T-cell (primary cell): ENCODE measurements around the gene BCDIN3D. TPM values are rescaled to one million over a fixed set of nuclear protein-coding genes. Genes with fewer than 3 reads are reported as not detected.

Experiments
- ATAC-seq, 4 experiments: fragments of 200-7000 bp in 3 of 4; fragments of 150-1000 bp in 1 of 4; cut with Tn5 transposase; replicated peaks in 1 of 4; 1 replicate in 3 of 4; 2 replicates in 1 of 4; pipeline ENCODE4 v1.10.0; 2021; ENCODE audit warnings: moderate library complexity in 3 of 4, mild to moderate bottlenecking in 2 of 4, moderate number of reproducible peaks in 1 of 4
- CTCF ChIA-PET, 2 donors: fragments of 300-600 bp; sonication (Branson Sonifier 250); formaldehyde crosslinking; loops; one replicate each; lab custom pipeline; 2022; ENCODE audit warnings: antibody characterized with exemption in 2 of 2; lab: Charles Lee
- POLR2A ChIA-PET, 2 donors: fragments of 300-600 bp; sonication (Branson Sonifier 250); formaldehyde crosslinking; loops; one replicate each; lab custom pipeline; 2022; ENCODE audit warnings: antibody characterized with exemption in 2 of 2; lab: Charles Lee
- DNase-seq, 35 experiments: peaks; one replicate each; pipeline versions ENCODE4 v3.0.0 to v3.0.0-alpha.2; 2013 to 2023
- H3K27ac ChIP-seq: one replicate; pipeline ENCODE4 v1.5.1; 2013; ENCODE audit warnings: low read length
- H3K27me3 ChIP-seq, 2 experiments: replicated peaks in 1 of 2; 1 replicate in 1 of 2; 2 replicates in 1 of 2; pipeline versions ENCODE4 v1.6.1 to v1.7.0; 2013; ENCODE audit warnings: low read length in 1 of 2, mixed read lengths in 1 of 2; ENCODE audit not compliant: control insufficient read depth in 2 of 2, insufficient read depth in 2 of 2; ENCODE audit errors: extremely low read depth in 1 of 2
- H3K36me3 ChIP-seq, 2 donors: 1 replicate in 1 of 2; 2 replicates in 1 of 2; pipeline versions ENCODE4 v1.6.1 to v1.7.0; 2013; ENCODE audit warnings: low read length in 1 of 2; ENCODE audit not compliant: control insufficient read depth in 2 of 2, insufficient read depth in 1 of 2; ENCODE audit errors: extremely low read depth in 1 of 2
- H3K4me1 ChIP-seq, 2 experiments: 1 replicate in 1 of 2; 2 replicates in 1 of 2; pipeline versions ENCODE4 v1.6.1 to v1.7.0; 2013; ENCODE audit warnings: low read length in 2 of 2, mixed read lengths in 1 of 2; ENCODE audit not compliant: insufficient read depth in 2 of 2, control insufficient read depth in 1 of 2; ENCODE audit errors: extremely low read depth in 1 of 2
- H3K4me3 ChIP-seq, 2 donors: 1 replicate in 1 of 2; 2 replicates in 1 of 2; pipeline versions ENCODE4 v1.5.1 to v1.7.0; 2013; ENCODE audit warnings: mild to moderate bottlenecking in 2 of 2, low read length in 1 of 2, moderate library complexity in 1 of 2; ENCODE audit not compliant: control insufficient read depth in 1 of 2; ENCODE audit errors: extremely low read depth in 1 of 2
- H3K9me3 ChIP-seq: 2 replicates; pipeline ENCODE4 v1.7.0; 2013
- H3K27ac Mint-ChIP-seq, 2 donors: one replicate each; pipeline ENCODE4 v1.8.0; 2020 to 2021; ENCODE audit warnings: mild to moderate bottlenecking in 2 of 2, mixed read lengths in 2 of 2
- H3K27me3 Mint-ChIP-seq, 2 donors: one replicate each; pipeline ENCODE4 v1.8.0; 2021 to 2022; ENCODE audit warnings: mixed read lengths in 2 of 2
- H3K36me3 Mint-ChIP-seq: one replicate; pipeline ENCODE4 v1.8.0; 2021; ENCODE audit warnings: mixed read lengths
- H3K4me1 Mint-ChIP-seq, 3 donors: one replicate each; pipeline ENCODE4 v1.8.0; 2020 to 2022; ENCODE audit warnings: mixed read lengths in 3 of 3, mild to moderate bottlenecking in 1 of 3
- H3K4me3 Mint-ChIP-seq, 3 donors: one replicate each; pipeline ENCODE4 v1.8.0; 2020 to 2022; ENCODE audit warnings: mild to moderate bottlenecking in 3 of 3, mixed read lengths in 3 of 3, moderate library complexity in 3 of 3
- H3K9me3 Mint-ChIP-seq, 3 donors: one replicate each; pipeline ENCODE4 v1.8.0; 2020 to 2022; ENCODE audit warnings: mixed read lengths in 3 of 3
- WGBS: methylation state at CpG from one replicate; pipeline ENCODE4 v1.1.5; 2013; ENCODE audit warnings: missing lambda C conversion rate; ENCODE audit not compliant: insufficient coverage; 5-methylcytosine and 5-hydroxymethylcytosine counted together
- total RNA-seq, 35 experiments: library from RNA in 6 of 35; stranded (reverse) in 6 of 35; fragments of 120-200 nt in 1 of 35; gene quantifications; one replicate each; pipeline versions ENCODE4 v1.2.1 to v1.2.4 and lab custom pipeline; 2013 to 2026

BCDIN3D gene
- total RNA-seq, 5 donors from 2014 or later (not counting 1 experiment from before 2014, with no cell fraction given): 4.7 to 12.8 (median 12.3) TPM

GRCh38 chr12:49838973-49839633 lies 3.8 kb downstream of the BCDIN3D start:
- Mint-ChIP-seq H3K27ac (no peak overlapping the region), H3K4me3 (no peak overlapping the region), H3K9me3 (no peaks in the 10 kb centered on the region), H3K36me3 (peaks cover 3% of the 10 kb centered on the region), H3K27me3 (no peaks in the 10 kb centered on the region), H3K4me1 (peaks cover 28 to 35% (median 32%) of the 10 kb centered on the region in 3 donors)
- ChIA-PET POLR2A (interaction anchor here (0.6 to 0.7 kb wide), 2 partner anchors 128 to 152 kb away, joined by 3 to 5 read pairs; no protein-coding TSS in a partner anchor), CTCF (interaction anchor here (0.6 to 2.3 kb wide), 13 partner anchors 9 to 217 kb away, joined by 3 to 20 read pairs (median 3); partner anchors contain the start of genes NCKAP5L (in 1 of the 2) and TMBIM6 (in 1 of the 2))
- ATAC-seq: no peak
- H3K4me3 ChIP-seq: no peak overlapping the region
- DNase-seq: peak in 21 of 35 experiments; percentile 15 to 69 (median 31)
- WGBS: 55% methylated on average over 2 of the region's 3 CpGs
- no peaks in the 10 kb centered on the region for H3K27me3 ChIP-seq
- no peaks in the 10 kb centered on the region for H3K36me3 ChIP-seq
- H3K4me1 ChIP-seq: peaks cover 6 to 25% of the 10 kb centered on the region in 2 experiments
- H3K27ac ChIP-seq: no peak overlapping the region
- H3K9me3 ChIP-seq: no peaks in the 10 kb centered on the region

DNA sequence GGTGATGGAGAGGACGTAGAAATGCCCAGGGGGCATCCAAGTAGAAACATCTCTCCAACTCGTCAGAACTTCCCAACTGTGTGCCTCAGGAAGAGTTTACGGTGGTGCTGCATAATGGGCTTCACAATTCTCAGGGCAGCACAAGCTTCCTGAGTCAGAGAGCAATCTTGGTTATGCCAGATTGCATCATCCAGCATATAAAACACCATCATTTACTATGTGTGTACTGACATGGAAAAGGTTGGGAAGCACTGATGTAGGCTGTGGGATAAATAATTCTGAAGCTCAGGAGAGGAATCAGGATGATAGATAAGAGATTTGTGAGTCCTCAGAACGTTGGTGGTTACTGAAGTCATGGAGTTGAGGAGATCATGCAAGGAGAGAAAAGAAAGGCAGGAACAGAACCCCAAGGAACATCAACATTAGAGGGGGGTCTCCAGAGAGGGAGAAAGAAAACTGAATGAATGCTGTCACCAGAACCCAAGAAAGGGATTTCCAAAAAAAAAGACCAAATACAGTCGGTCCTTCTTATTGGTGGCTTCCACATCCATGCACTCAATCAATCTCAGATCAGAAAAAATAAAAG lies 10.0 kb downstream of the BCDIN3D start:
- Mint-ChIP-seq H3K27me3 (peaks cover 0 to 3% of the 10 kb centered on the region in 2 donors), H3K4me3 (no peak overlapping the region), H3K9me3 (no peaks in the 10 kb centered on the region), H3K36me3 (peaks cover 3% of the 10 kb centered on the region), H3K27ac (no peak overlapping the region), H3K4me1 (peaks cover 12 to 14% (median 13%) of the 10 kb centered on the region in 3 donors)
- POLR2A ChIA-PET: no interaction called here
- Histone ChIP-seq H3K36me3 (no peaks in the 10 kb centered on the region), H3K4me1 (peaks cover 7 to 10% of the 10 kb centered on the region in 2 experiments), H3K27me3 (peaks cover 0 to 3% of the 10 kb centered on the region in 2 experiments), H3K9me3 (no peaks in the 10 kb centered on the region), H3K4me3 (no peak overlapping the region), H3K27ac (no peak overlapping the region)
- 80% methylated on average over 1 of the region's 5 CpGs for WGBS
- DNase-seq (no peak), ATAC-seq (no peak)
- CTCF ChIA-PET: interaction anchor here in 1 of 2 donors (1.3 kb wide), 1 partner anchor 69 kb away, joined by 3 read pairs; no protein-coding TSS in a partner anchor

DNA sequence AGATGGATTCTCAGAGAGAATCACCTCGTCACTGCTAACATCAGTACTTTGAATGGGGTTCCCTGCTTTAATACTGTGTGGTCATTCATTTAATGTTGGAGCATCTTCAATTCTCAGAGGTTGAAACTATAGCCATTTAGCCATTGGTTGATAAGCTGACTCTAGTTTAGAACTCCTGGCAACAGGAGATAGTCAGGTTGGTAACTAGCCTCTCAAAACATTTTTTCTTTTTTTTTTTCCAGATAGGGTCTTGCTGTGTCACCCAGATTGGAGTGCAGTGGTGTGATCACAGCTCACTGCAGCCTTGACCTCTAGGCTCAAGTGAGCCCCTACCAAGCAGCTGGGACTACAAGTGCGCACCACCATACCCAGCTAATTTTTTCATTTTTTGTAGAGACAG lies 11.2 kb downstream of the BCDIN3D start:
- no peak overlapping the region for H3K27ac ChIP-seq
- no peak overlapping the region for H3K4me3 ChIP-seq
- Mint-ChIP-seq H3K27ac (no peak overlapping the region), H3K4me1 (peaks cover 17 to 23% (median 21%) of the 10 kb centered on the region in 3 donors), H3K27me3 (peaks cover 0 to 3% of the 10 kb centered on the region in 2 donors), H3K36me3 (peaks cover under 1% of the 10 kb centered on the region), H3K9me3 (no peaks in the 10 kb centered on the region), H3K4me3 (no peak overlapping the region)
- H3K9me3 ChIP-seq: no peaks in the 10 kb centered on the region
- ChIA-PET POLR2A (interaction anchor here in 1 of 2 donors (0.7 kb wide), 1 partner anchor 51 kb away, joined by 6 read pairs; no protein-coding TSS in a partner anchor), CTCF (interaction anchor here in 1 of 2 donors (1.2 to 1.3 kb wide), 2 partner anchors 68 to 426 kb away, joined by 3 to 4 read pairs; no protein-coding TSS in a partner anchor)
- ATAC-seq: no peak
- DNase-seq: no peak
- H3K27me3 ChIP-seq: peaks cover 0 to 3% of the 10 kb centered on the region in 2 experiments
- peaks cover 7 to 20% of the 10 kb centered on the region in 2 experiments for H3K4me1 ChIP-seq
- no peaks in the 10 kb centered on the region for H3K36me3 ChIP-seq
- WGBS: 80% methylated on average over 1 of the region's 2 CpGs

- Mint-ChIP-seq H3K4me1 (peaks cover 23 to 34% (median 34%) of the 10 kb centered on the region in 3 donors), H3K9me3 (no peaks in the 10 kb centered on the region), H3K4me3 (peak within 1 kb of the TSS; percentile 88 to 99 (median 96)), H3K27ac (peak within 1 kb of the TSS; percentile 98 to 99), H3K27me3 (peaks cover 0 to 3% of the 10 kb centered on the region in 2 donors), H3K36me3 (no peaks in the 10 kb centered on the region)
- no peaks in the 10 kb centered on the region for H3K27me3 ChIP-seq
- H3K4me3 ChIP-seq: peak within 1 kb of the TSS; percentile 72 to 76
- no peaks in the 10 kb centered on the region for H3K36me3 ChIP-seq
- peaks cover 7 to 28% of the 10 kb centered on the region in 2 experiments for H3K4me1 ChIP-seq
- CTCF ChIA-PET: interaction anchor here (0.6 to 2.1 kb wide), 11 partner anchors 10 to 804 kb away, joined by 3 to 13 read pairs (median 6); partner anchors contain the start of genes BCDIN3D (in 1 of the 2), COX14 (in 1 of the 2), LMBR1L (in 1 of the 2) and TMBIM6 (in 1 of the 2)
- ATAC-seq (peak; percentile 95 to 97 (median 96)), DNase-seq (peak; percentile 83 to 96 (median 92))
- POLR2A ChIA-PET: interaction anchor here (0.5 to 0.7 kb wide), 5 partner anchors 9 to 127 kb away, joined by 3 to 8 read pairs (median 3); partner anchors contain the start of gene BCDIN3D (in 1 of the 2)
- under 1% methylated on average over 30 of the region's 61 CpGs for WGBS
- peak within 1 kb of the TSS; percentile 45 for H3K27ac ChIP-seq
- H3K9me3 ChIP-seq: no peaks in the 10 kb centered on the region
These were observed 14.5 kb downstream of the BCDIN3D start, which contains the start of gene NCKAP5L for GRCh38 chr12:49828133-49829091. TSS of gene NCKAP5L (minus strand) at chr12:49828413. CDS start at chr12:49804044, 24,369 bp downstream.

GRCh38 chr12:49827401-49828099 lies 15.4 kb downstream of the BCDIN3D start:
- peaks cover 7 to 28% of the 10 kb centered on the region in 2 experiments for H3K4me1 ChIP-seq
- H3K9me3 ChIP-seq: no peaks in the 10 kb centered on the region
- DNase-seq (peak in 21 of 35 experiments; percentile 15 to 60 (median 25)), ATAC-seq (peak; percentile 2 to 18 (median 8))
- H3K4me3 Mint-ChIP-seq: peak overlapping the region; percentile 71 to 99 (median 88)
- peak overlapping the region; percentile 45 for H3K27ac ChIP-seq
- peaks cover 0 to 3% of the 10 kb centered on the region in 2 donors for H3K27me3 Mint-ChIP-seq
- peak overlapping the region; percentile 58 to 72 for H3K4me3 ChIP-seq
- no peaks in the 10 kb centered on the region for H3K36me3 ChIP-seq
- ChIA-PET CTCF (interaction anchor here (0.5 to 2.1 kb wide), 9 partner anchors 11 to 717 kb away, joined by 3 to 13 read pairs (median 5); partner anchors contain the start of genes TMBIM6 (in 2 of the 2), BCDIN3D (in 1 of the 2) and LMBR1L (in 1 of the 2)), POLR2A (interaction anchor here in 1 of 2 donors (0.6 kb wide), 2 partner anchors 15 to 81 kb away, joined by 3 to 8 read pairs; partner anchors contain the start of gene BCDIN3D)
- H3K27ac Mint-ChIP-seq: peak overlapping the region in 1 of 2 donors; percentile 80
- H3K4me1 Mint-ChIP-seq: peaks cover 23 to 37% (median 37%) of the 10 kb centered on the region in 3 donors
- no peaks in the 10 kb centered on the region for H3K27me3 ChIP-seq
- H3K36me3 Mint-ChIP-seq: peaks cover 4% of the 10 kb centered on the region
- no peaks in the 10 kb centered on the region for H3K9me3 Mint-ChIP-seq
- 65% methylated on average over 9 of the region's 38 CpGs for WGBS
